ENCODE results near the gene MILR1.

GRCh38 chr17:64498308-64499203 is 49.6 kb downstream of the MILR1 start:
- TF ChIP-seq CTCF (conservative IDR thresholded peaks at IDR 0.05) (no peak), ZFX (IDR thresholded peaks at IDR 0.05) (no peak)
